Vagina (tissue), 2 donors: ENCODE results near the gene RPL37A. TPM values are rescaled to one million over a fixed set of nuclear protein-coding genes. Genes with fewer than 3 reads are reported as not detected.

ENCODE experiments used
- DNase-seq, 2 donors: peaks; one replicate each; pipeline ENCODE4 v3.0.0-alpha.2; 2017; ENCODE audit errors: extremely low spot score in 2 of 2
- H3K27ac ChIP-seq: fragments of 200-600 bp; sonication (generic); one replicate; pipeline ENCODE4 v1.5.1; 2019
- H3K27me3 ChIP-seq: fragments of 200-600 bp; sonication (generic); one replicate; pipeline ENCODE4 v1.5.1; 2019
- H3K36me3 ChIP-seq, 2 donors: fragments of 200-600 bp; sonication (generic); one replicate each; pipeline ENCODE4 v1.5.1; 2017 to 2019
- H3K4me1 ChIP-seq: fragments of 200-600 bp; sonication (generic); one replicate; pipeline ENCODE4 v1.5.1; 2019
- H3K4me3 ChIP-seq, 2 donors: fragments of 200-600 bp; sonication (generic); 1 replicate in 1 of 2; 2 replicates in 1 of 2; pipeline ENCODE4 v1.5.1; 2016 to 2019
- H3K9me3 ChIP-seq: fragments of 200-600 bp; sonication (generic); one replicate; pipeline ENCODE4 v1.5.1; 2019
- CTCF ChIP-seq, 3 experiments: fragments of 450-650 bp in 2 of 3; fragments of 200-600 bp in 1 of 3; sonication (generic) in 1 of 3; IDR thresholded peaks; one replicate each; pipeline ENCODE4 v1.5.1; 2017 to 2019; ENCODE audit warnings: antibody characterized with exemption in 3 of 3, mild to moderate bottlenecking in 2 of 3, moderate library complexity in 2 of 3
- POLR2A ChIP-seq, 2 donors: fragments of 450-650 bp; IDR thresholded peaks; one replicate each; pipeline ENCODE4 v1.6.1; 2017; ENCODE audit warnings: antibody characterized with exemption in 2 of 2, mild to moderate bottlenecking in 2 of 2, moderate library complexity in 2 of 2
- POLR2AphosphoS5 ChIP-seq, 2 donors: sonication (generic); formaldehyde crosslinking; IDR thresholded peaks; one replicate each; pipeline ENCODE4 v1.9.0; 2017; ENCODE audit warnings: antibody characterized with exemption in 2 of 2, mild to moderate bottlenecking in 2 of 2, low read depth in 1 of 2; ENCODE audit not compliant: insufficient read depth in 1 of 2
- intact Hi-C: fragments of 100-400 bp; cut with DNase I; formaldehyde crosslinking; loops from one replicate; pipeline ENCODE4 v1.15.1; 2023
- total RNA-seq: library from RNA; depleted of rRNA; stranded (reverse); fragments of >200 nt; gene quantifications from one replicate; pipeline ENCODE4 v1.2.3, GENCODE V29; 2016

RPL37A gene
- total RNA-seq, 1 donor from 2014 or later = 1,089 TPM

GRCh38 chr2:216493334-216493685 lies 5.3 kb upstream of the RPL37A start:
- Histone ChIP-seq H3K27me3 (no peaks in the 10 kb centered on the region), H3K36me3 (no peaks in the 10 kb centered on the region), H3K4me1 (peaks cover 11% of the 10 kb centered on the region), H3K4me3 (no peak overlapping the region), H3K27ac (no peak overlapping the region), H3K9me3 (no peaks in the 10 kb centered on the region)
- intact Hi-C loops = no loop called here
- DNase-seq = no peak
- TF ChIP-seq POLR2A (IDR thresholded peaks at IDR 0.05) (no peak), POLR2AphosphoS5 (IDR thresholded peaks at IDR 0.05; ENCODE audit: insufficient read depth in 1 of 2, low read depth in 1 of 2) (no peak), CTCF (IDR thresholded peaks at IDR 0.05) (no peak)

GRCh38 chr2:216495656-216496055 lies 3.0 kb upstream of the RPL37A start:
- Histone ChIP-seq H3K36me3 (peaks cover 0 to 7% of the 10 kb centered on the region in 2 donors), H3K27ac (no peak overlapping the region), H3K27me3 (no peaks in the 10 kb centered on the region), H3K4me3 (no peak overlapping the region), H3K9me3 (no peaks in the 10 kb centered on the region), H3K4me1 (peaks cover 25% of the 10 kb centered on the region)
- TF ChIP-seq POLR2A (IDR thresholded peaks at IDR 0.05) (no peak), POLR2AphosphoS5 (IDR thresholded peaks at IDR 0.05; ENCODE audit: insufficient read depth in 1 of 2, low read depth in 1 of 2) (no peak), CTCF (IDR thresholded peaks at IDR 0.05) (no peak)
- intact Hi-C loops = no loop called here
- DNase-seq = no peak

DNA sequence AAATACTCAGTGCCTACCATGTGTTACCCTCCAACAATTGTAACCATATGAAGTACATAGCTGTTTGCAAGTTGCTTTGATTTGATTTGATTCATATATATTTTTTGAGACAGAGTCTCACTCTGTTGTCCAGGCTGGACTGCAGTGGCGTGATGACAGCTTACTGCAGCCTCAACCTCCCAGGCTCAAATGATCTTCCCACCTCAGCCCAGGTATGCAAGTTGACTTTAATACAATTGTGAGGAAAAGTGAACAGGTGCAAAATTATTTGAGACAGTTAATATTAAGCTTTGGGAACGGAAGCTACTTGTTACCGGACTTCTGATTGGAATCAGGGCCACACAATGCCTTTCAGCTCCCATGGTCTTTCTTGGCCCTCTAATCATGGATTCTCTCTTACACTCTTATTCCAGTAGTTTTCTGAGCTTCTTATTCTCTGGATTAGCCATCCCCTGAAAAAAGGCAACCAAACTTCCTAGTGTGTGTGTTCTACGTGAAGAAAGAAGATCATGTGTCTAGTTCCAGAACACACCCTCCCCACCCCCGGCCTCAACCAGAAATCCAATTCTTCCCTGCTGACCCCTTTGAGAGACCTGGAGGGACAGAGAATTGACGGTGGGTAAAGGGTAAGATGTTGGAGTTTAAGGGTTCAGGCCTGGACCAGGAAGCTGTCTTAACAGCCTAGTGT lies 1.1 kb upstream of the RPL37A start:
- peaks cover 0 to 26% of the 10 kb centered on the region in 2 donors for H3K36me3 ChIP-seq
- no peak for DNase-seq
- no peaks in the 10 kb centered on the region for H3K27me3 ChIP-seq
- no peak overlapping the region for H3K27ac ChIP-seq
- TF ChIP-seq CTCF (IDR thresholded peaks at IDR 0.05) = no peak
- TF ChIP-seq POLR2A (IDR thresholded peaks at IDR 0.05) = no peak
- no peak for TF ChIP-seq POLR2AphosphoS5 (IDR thresholded peaks at IDR 0.05; ENCODE audit: insufficient read depth in 1 of 2, low read depth in 1 of 2)
- intact Hi-C loops = no loop called here
- peaks cover 44% of the 10 kb centered on the region for H3K4me1 ChIP-seq
- peak overlapping the region; percentile 52 to 91 for H3K4me3 ChIP-seq
- H3K9me3 ChIP-seq = no peaks in the 10 kb centered on the region

DNA sequence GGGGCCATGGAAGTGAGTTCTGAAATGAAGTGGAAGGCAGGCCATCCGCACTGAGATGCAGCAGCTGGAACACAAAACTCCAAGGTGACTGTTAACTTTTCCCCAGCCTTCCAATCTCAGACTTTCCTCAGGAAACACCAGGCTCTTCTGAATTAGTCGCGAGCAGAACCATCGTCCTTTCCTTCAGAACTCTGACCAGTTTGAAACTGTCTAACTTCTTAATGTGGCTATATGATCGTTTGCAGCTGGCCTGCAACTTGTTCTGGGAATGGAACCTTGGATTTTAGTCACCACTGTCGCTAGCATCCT lies 620 bp upstream of the RPL37A start:
- Histone ChIP-seq H3K9me3 (no peaks in the 10 kb centered on the region), H3K4me3 (peak overlapping the region; percentile 52 to 91), H3K4me1 (peaks cover 48% of the 10 kb centered on the region), H3K36me3 (peaks cover 0 to 31% of the 10 kb centered on the region in 2 donors), H3K27me3 (no peaks in the 10 kb centered on the region), H3K27ac (peak overlapping the region; percentile 86)
- intact Hi-C loops = no loop called here
- DNase-seq = no peak
- no peak for TF ChIP-seq CTCF (IDR thresholded peaks at IDR 0.05)
- no peak for TF ChIP-seq POLR2A (IDR thresholded peaks at IDR 0.05)
- TF ChIP-seq POLR2AphosphoS5 (IDR thresholded peaks at IDR 0.05; ENCODE audit: insufficient read depth in 1 of 2, low read depth in 1 of 2) = no peak

DNA sequence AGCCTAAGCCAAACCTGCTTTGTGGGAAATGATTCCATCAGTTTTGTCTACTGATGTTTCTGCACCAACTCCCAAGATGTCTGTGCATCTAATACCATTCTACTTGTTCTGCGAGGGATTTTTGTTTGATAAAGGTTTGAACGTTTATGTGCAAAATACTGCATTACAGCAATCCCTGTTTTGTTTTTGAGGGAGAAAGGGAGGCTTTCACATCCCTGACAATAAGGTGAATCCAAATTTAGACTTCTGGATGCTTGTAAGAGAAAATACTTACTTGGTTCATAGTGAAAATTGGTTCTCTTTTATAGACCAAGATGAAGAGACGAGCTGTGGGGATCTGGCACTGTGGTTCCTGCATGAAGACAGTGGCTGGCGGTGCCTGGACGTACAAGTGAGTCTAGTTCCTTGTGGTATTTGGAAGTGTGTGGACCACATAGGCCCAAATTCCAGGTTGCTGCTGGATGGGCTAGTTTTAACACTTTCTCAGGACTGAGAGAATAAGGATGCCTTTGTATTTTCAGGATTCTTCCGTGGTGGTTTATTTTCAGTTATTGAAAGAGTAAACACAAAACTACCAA lies 1.1 kb downstream of the RPL37A start:
- Histone ChIP-seq H3K4me3 (peak overlapping the region; percentile 52 to 91), H3K27me3 (no peaks in the 10 kb centered on the region), H3K9me3 (no peaks in the 10 kb centered on the region), H3K36me3 (peaks cover 0 to 45% of the 10 kb centered on the region in 2 donors), H3K4me1 (peaks cover 48% of the 10 kb centered on the region), H3K27ac (peak overlapping the region; percentile 86)
- intact Hi-C loops = no loop called here
- no peak for DNase-seq
- no peak for TF ChIP-seq POLR2A (IDR thresholded peaks at IDR 0.05)
- TF ChIP-seq CTCF (IDR thresholded peaks at IDR 0.05) = no peak
- no peak for TF ChIP-seq POLR2AphosphoS5 (IDR thresholded peaks at IDR 0.05; ENCODE audit: insufficient read depth in 1 of 2, low read depth in 1 of 2)
